ENCODE results near the gene NOP14. TPM values are rescaled to one million over a fixed set of nuclear protein-coding genes. Genes with fewer than 3 reads are reported as not detected.
"Not testable (repeated sequence)": the region's sequence is repeated elsewhere in the genome, so short reads cannot be mapped to it uniquely, and the experiment has no call there.

Gene NOP14
- total RNA-seq, 2 experiments from 2014 or later = 31.7 to 66.2 TPM

GRCh38 chr4:2923141-2923551 lies 40.1 kb downstream of the NOP14 start:
- H3K27ac ChIP-seq (ENCODE audit: low read depth, low read length, poor library complexity, severe bottlenecking) = no peak overlapping the region
- H3K4me1 ChIP-seq (ENCODE audit: insufficient read depth, low read length, poor library complexity, severe bottlenecking) = peaks cover 9% of the 10 kb centered on the region
- no peaks in the 10 kb centered on the region for H3K9me3 ChIP-seq (ENCODE audit: low read length)
- H4K20me1 ChIP-seq (ENCODE audit: insufficient read depth, low read length) = no peaks in the 10 kb centered on the region
- no TSS peak for BruUV-seq (replicated peaks)
- no peak overlapping the region for H2AFZ ChIP-seq (ENCODE audit: low read length)
- H3K4me2 ChIP-seq (ENCODE audit: low read length) = no peak overlapping the region
- intact Hi-C loops (cut with micrococcal nuclease; ENCODE audit: unreplicated experiment) = no loop called here
- H3K9me2 ChIP-seq (ENCODE audit: insufficient read depth, low read length) = no peaks in the 10 kb centered on the region
- ChIA-PET POLR2A (no interaction called here), CTCF (ENCODE audit: unreplicated experiment) (no interaction called here)
- no peak overlapping the region for H3K4me3 ChIP-seq (ENCODE audit: low read depth, low read length, poor library complexity, severe bottlenecking)
- no peak for DNase-seq (ENCODE audit: low spot score)
- H3K79me2 ChIP-seq (ENCODE audit: insufficient read depth, low read depth, low read length) = no peaks in the 10 kb centered on the region
- TF ChIP-seq, protein P1, sequence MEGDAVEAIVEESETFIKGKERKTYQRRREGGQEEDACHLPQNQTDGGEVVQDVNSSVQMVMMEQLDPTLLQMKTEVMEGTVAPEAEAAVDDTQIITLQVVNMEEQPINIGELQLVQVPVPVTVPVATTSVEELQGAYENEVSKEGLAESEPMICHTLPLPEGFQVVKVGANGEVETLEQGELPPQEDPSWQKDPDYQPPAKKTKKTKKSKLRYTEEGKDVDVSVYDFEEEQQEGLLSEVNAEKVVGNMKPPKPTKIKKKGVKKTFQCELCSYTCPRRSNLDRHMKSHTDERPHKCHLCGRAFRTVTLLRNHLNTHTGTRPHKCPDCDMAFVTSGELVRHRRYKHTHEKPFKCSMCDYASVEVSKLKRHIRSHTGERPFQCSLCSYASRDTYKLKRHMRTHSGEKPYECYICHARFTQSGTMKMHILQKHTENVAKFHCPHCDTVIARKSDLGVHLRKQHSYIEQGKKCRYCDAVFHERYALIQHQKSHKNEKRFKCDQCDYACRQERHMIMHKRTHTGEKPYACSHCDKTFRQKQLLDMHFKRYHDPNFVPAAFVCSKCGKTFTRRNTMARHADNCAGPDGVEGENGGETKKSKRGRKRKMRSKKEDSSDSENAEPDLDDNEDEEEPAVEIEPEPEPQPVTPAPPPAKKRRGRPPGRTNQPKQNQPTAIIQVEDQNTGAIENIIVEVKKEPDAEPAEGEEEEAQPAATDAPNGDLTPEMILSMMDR (conservative IDR thresholded peaks at IDR 0.05; ENCODE audit: low read length) = no peak
- TF ChIP-seq EZH2phosphoT487 (IDR thresholded peaks at IDR 0.05; ENCODE audit: borderline replicate concordance, low read depth, low read length) = no peak
- H3K36me3 ChIP-seq (ENCODE audit: insufficient read depth, low read length) = no peaks in the 10 kb centered on the region; the same call in none of the 2 replicates

- BruUV-seq (replicated peaks); H3K9me2 ChIP-seq (ENCODE audit: insufficient read depth, low read length); H3K4me3 ChIP-seq (ENCODE audit: low read depth, low read length, poor library complexity, severe bottlenecking); CTCF ChIA-PET (ENCODE audit: unreplicated experiment); H3K4me1 ChIP-seq (ENCODE audit: insufficient read depth, low read length, poor library complexity, severe bottlenecking); H3K27ac ChIP-seq (ENCODE audit: low read depth, low read length, poor library complexity, severe bottlenecking); H2AFZ ChIP-seq (ENCODE audit: low read length); POLR2A ChIA-PET; H3K36me3 ChIP-seq (ENCODE audit: insufficient read depth, low read length); H3K9me3 ChIP-seq (ENCODE audit: low read length); H4K20me1 ChIP-seq (ENCODE audit: insufficient read depth, low read length); H3K79me2 ChIP-seq (ENCODE audit: insufficient read depth, low read depth, low read length); H3K4me2 ChIP-seq (ENCODE audit: low read length); intact Hi-C loops (cut with micrococcal nuclease; ENCODE audit: unreplicated experiment): not testable (repeated sequence)
- peak; percentile 53 for DNase-seq (ENCODE audit: low spot score)
These were observed 40.6 kb downstream of the NOP14 start for GRCh38 chr4:2922453-2923101.

- H4K20me1 ChIP-seq (ENCODE audit: insufficient read depth, low read length); H2AFZ ChIP-seq (ENCODE audit: low read length); H3K4me3 ChIP-seq (ENCODE audit: low read depth, low read length, poor library complexity, severe bottlenecking); DNase-seq (ENCODE audit: low spot score); H3K27ac ChIP-seq (ENCODE audit: low read depth, low read length, poor library complexity, severe bottlenecking); H3K9me2 ChIP-seq (ENCODE audit: insufficient read depth, low read length); H3K4me2 ChIP-seq (ENCODE audit: low read length); CTCF ChIA-PET (ENCODE audit: unreplicated experiment); H3K4me1 ChIP-seq (ENCODE audit: insufficient read depth, low read length, poor library complexity, severe bottlenecking); intact Hi-C loops (cut with micrococcal nuclease; ENCODE audit: unreplicated experiment); H3K36me3 ChIP-seq (ENCODE audit: insufficient read depth, low read length); H3K79me2 ChIP-seq (ENCODE audit: insufficient read depth, low read depth, low read length); H3K9me3 ChIP-seq (ENCODE audit: low read length); BruUV-seq (replicated peaks): not testable (repeated sequence)
- POLR2A ChIA-PET = interaction anchor here (0.7 to 1.2 kb wide), 4 partner anchors 17 to 218 kb away, joined by 3 to 4 read pairs (median 3); no protein-coding TSS in a partner anchor
These were observed 44.5 kb downstream of the NOP14 start for GRCh38 chr4:2918714-2919113.

GRCh38 chr4:2918300-2918699 lies 44.9 kb downstream of the NOP14 start:
- DNase-seq (ENCODE audit: low spot score); H3K4me1 ChIP-seq (ENCODE audit: insufficient read depth, low read length, poor library complexity, severe bottlenecking); H3K36me3 ChIP-seq (ENCODE audit: insufficient read depth, low read length); H3K9me2 ChIP-seq (ENCODE audit: insufficient read depth, low read length); H3K4me2 ChIP-seq (ENCODE audit: low read length); H3K79me2 ChIP-seq (ENCODE audit: insufficient read depth, low read depth, low read length); intact Hi-C loops (cut with micrococcal nuclease; ENCODE audit: unreplicated experiment); H3K27ac ChIP-seq (ENCODE audit: low read depth, low read length, poor library complexity, severe bottlenecking); H3K4me3 ChIP-seq (ENCODE audit: low read depth, low read length, poor library complexity, severe bottlenecking); H2AFZ ChIP-seq (ENCODE audit: low read length); CTCF ChIA-PET (ENCODE audit: unreplicated experiment); H3K9me3 ChIP-seq (ENCODE audit: low read length); H4K20me1 ChIP-seq (ENCODE audit: insufficient read depth, low read length): not testable (repeated sequence)
- TSS peak; percentile 53 for BruUV-seq (replicated peaks)
- POLR2A ChIA-PET = interaction anchor here (0.7 kb wide), 3 partner anchors 71 to 218 kb away, joined by 3 read pairs; no protein-coding TSS in a partner anchor

GRCh38 chr4:2916696-2917095 lies 46.5 kb downstream of the NOP14 start:
- H3K9me3 ChIP-seq (ENCODE audit: low read length); H2AFZ ChIP-seq (ENCODE audit: low read length); H3K4me1 ChIP-seq (ENCODE audit: insufficient read depth, low read length, poor library complexity, severe bottlenecking); H3K4me3 ChIP-seq (ENCODE audit: low read depth, low read length, poor library complexity, severe bottlenecking); BruUV-seq (replicated peaks); CTCF ChIA-PET (ENCODE audit: unreplicated experiment); H3K36me3 ChIP-seq (ENCODE audit: insufficient read depth, low read length); H3K9me2 ChIP-seq (ENCODE audit: insufficient read depth, low read length); H3K79me2 ChIP-seq (ENCODE audit: insufficient read depth, low read depth, low read length); H3K4me2 ChIP-seq (ENCODE audit: low read length); H4K20me1 ChIP-seq (ENCODE audit: insufficient read depth, low read length); H3K27ac ChIP-seq (ENCODE audit: low read depth, low read length, poor library complexity, severe bottlenecking); DNase-seq (ENCODE audit: low spot score): not testable (repeated sequence)
- POLR2A ChIA-PET = interaction anchor here (1.2 kb wide), 1 partner anchor 103 kb away, joined by 3 read pairs; no protein-coding TSS in a partner anchor
- intact Hi-C loops (cut with micrococcal nuclease; ENCODE audit: unreplicated experiment) = loop anchor here (2.0 kb wide), 1 partner anchor 52 kb away; no protein-coding TSS in a partner anchor

Data from OCI-LY7 (cell line).